Thyroid gland (tissue), 4 donors: ENCODE data around the gene ADGRB3. TPM values are rescaled to one million over a fixed set of nuclear protein-coding genes. Genes with fewer than 3 reads are reported as not detected.

Source experiments
- DNase-seq, 2 donors: peaks; one replicate each; pipeline ENCODE4 v3.0.0-alpha.2; 2019
- H3K27ac ChIP-seq, 3 donors: fragments of 200-600 bp; sonication (generic); 1 replicate in 2 of 3; 2 replicates in 1 of 3; pipeline ENCODE4 v1.5.1; 2016 to 2019; ENCODE audit warnings: mild to moderate bottlenecking in 1 of 3, moderate library complexity in 1 of 3
- H3K27me3 ChIP-seq: fragments of 200-600 bp; sonication (generic); one replicate; pipeline ENCODE4 v1.5.1; 2019
- H3K36me3 ChIP-seq, 2 donors: fragments of 200-600 bp; sonication (generic); one replicate each; pipeline ENCODE4 v1.5.1; 2016 to 2019
- H3K4me1 ChIP-seq, 2 donors: fragments of 200-600 bp; sonication (generic); one replicate each; pipeline ENCODE4 v1.5.1; 2017 to 2019
- H3K4me3 ChIP-seq, 3 donors: fragments of 200-600 bp; sonication (generic); replicated peaks in 1 of 3; 1 replicate in 2 of 3; 2 replicates in 1 of 3; pipeline ENCODE4 v1.5.1; 2016; ENCODE audit warnings: mild to moderate bottlenecking in 1 of 3
- H3K9me3 ChIP-seq: fragments of 200-600 bp; sonication (generic); one replicate; pipeline ENCODE4 v1.5.1; 2017
- CTCF ChIP-seq, 6 experiments: fragments of 200-600 bp in 3 of 6; fragments of 450-650 bp in 3 of 6; sonication (generic) in 3 of 6; IDR thresholded peaks; one replicate each; pipeline ENCODE4 v1.5.1; 2016 to 2019; ENCODE audit warnings: antibody characterized with exemption in 6 of 6, mild to moderate bottlenecking in 2 of 6, inconsistent platforms in 1 of 6, moderate library complexity in 1 of 6
- POLR2A ChIP-seq, 2 donors: fragments of 450-650 bp; IDR thresholded peaks; one replicate each; pipeline ENCODE4 v1.6.1; 2017; ENCODE audit warnings: antibody characterized with exemption in 2 of 2, mild to moderate bottlenecking in 2 of 2, moderate library complexity in 1 of 2
- WGBS, 2 donors: methylation state at CpG; one replicate each; pipeline ENCODE4 v1.1.5; 2017; 5-methylcytosine and 5-hydroxymethylcytosine counted together
- intact Hi-C: fragments of 100-400 bp; cut with DNase I; formaldehyde crosslinking; loops from one replicate; pipeline ENCODE4 v1.15.1; 2023
- total RNA-seq, 4 donors: library from RNA; depleted of rRNA; stranded (reverse); fragments of >200 nt; gene quantifications; one replicate each; pipeline ENCODE4 v1.2.3, GENCODE V29; 2016

The ADGRB3 gene
- total RNA-seq, 4 donors from 2014 or later: 0.45 to 3.0 (median 1.4) TPM

GRCh38 chr6:68716620-68717019, 81.5 kb downstream of the ADGRB3 start:
- Histone ChIP-seq H3K9me3 (no peaks in the 10 kb centered on the region), H3K4me1 (no peaks in the 10 kb centered on the region), H3K36me3 (no peaks in the 10 kb centered on the region), H3K27ac (no peak overlapping the region), H3K4me3 (no peak overlapping the region), H3K27me3 (no peaks in the 10 kb centered on the region)
- intact Hi-C loops: no loop called here
- 96 to 97% methylated on average over 2 of the region's 2 CpGs for WGBS, 2 donors
- no peak for DNase-seq
- no peak for TF ChIP-seq POLR2A (IDR thresholded peaks at IDR 0.05)
- no peak for TF ChIP-seq CTCF (IDR thresholded peaks at IDR 0.05)

- H3K27ac ChIP-seq: no peak overlapping the region
- no peak for DNase-seq
- H3K4me1 ChIP-seq: no peaks in the 10 kb centered on the region
- H3K4me3 ChIP-seq: no peak overlapping the region
- TF ChIP-seq CTCF (IDR thresholded peaks at IDR 0.05) (no peak), POLR2A (IDR thresholded peaks at IDR 0.05) (no peak)
- H3K36me3 ChIP-seq: no peaks in the 10 kb centered on the region
- H3K9me3 ChIP-seq: no peaks in the 10 kb centered on the region
- H3K27me3 ChIP-seq: no peaks in the 10 kb centered on the region
- WGBS, 2 donors: 78 to 90% methylated on average over 5 of the region's 5 CpGs
- intact Hi-C loops: no loop called here
Measured at GRCh38 chr6:68718385-68719073, 83.4 kb downstream of the ADGRB3 start.

GRCh38 chr6:68719761-68720160, 84.7 kb downstream of the ADGRB3 start:
- WGBS, 2 donors: 94% methylated on average over 2 of the region's 2 CpGs
- H3K4me1 ChIP-seq: no peaks in the 10 kb centered on the region

GRCh38 chr6:68722891-68723527, 87.9 kb downstream of the ADGRB3 start:
- 94 to 98% methylated on average over 2 of the region's 2 CpGs for WGBS, 2 donors
- DNase-seq: no peak
- Histone ChIP-seq H3K36me3 (no peaks in the 10 kb centered on the region), H3K4me3 (no peak overlapping the region), H3K27ac (no peak overlapping the region), H3K4me1 (no peaks in the 10 kb centered on the region), H3K9me3 (no peaks in the 10 kb centered on the region), H3K27me3 (no peaks in the 10 kb centered on the region)
- TF ChIP-seq POLR2A (IDR thresholded peaks at IDR 0.05): no peak
- TF ChIP-seq CTCF (IDR thresholded peaks at IDR 0.05): no peak
- intact Hi-C loops: no loop called here

More at GRCh38 chr6:68719761-68720160, 84.7 kb downstream of the ADGRB3 start:
- H3K36me3 ChIP-seq: no peaks in the 10 kb centered on the region
- no peak for TF ChIP-seq CTCF (IDR thresholded peaks at IDR 0.05)
- no peak for TF ChIP-seq POLR2A (IDR thresholded peaks at IDR 0.05)
- H3K27me3 ChIP-seq: no peaks in the 10 kb centered on the region
- H3K4me3 ChIP-seq: no peak overlapping the region
- intact Hi-C loops: no loop called here
- no peak overlapping the region for H3K27ac ChIP-seq
- no peaks in the 10 kb centered on the region for H3K9me3 ChIP-seq
- no peak for DNase-seq

- TF ChIP-seq POLR2A (IDR thresholded peaks at IDR 0.05) (no peak), CTCF (IDR thresholded peaks at IDR 0.05) (no peak)
- Histone ChIP-seq H3K27ac (no peak overlapping the region), H3K4me3 (no peak overlapping the region), H3K9me3 (no peaks in the 10 kb centered on the region), H3K36me3 (no peaks in the 10 kb centered on the region), H3K27me3 (no peaks in the 10 kb centered on the region), H3K4me1 (no peaks in the 10 kb centered on the region)
- 83 to 91% methylated on average over 2 of the region's 2 CpGs for WGBS, 2 donors
- intact Hi-C loops: no loop called here
- DNase-seq: no peak
Measured at GRCh38 chr6:68724060-68724459, 89.0 kb downstream of the ADGRB3 start.
